GM15510 (cell line): ENCODE data around the gene FBXL7.

Experiments used
- POLR2A ChIP-seq: IDR thresholded peaks from 3 replicates; pipeline ENCODE4 v1.6.1; 2011; ENCODE audit warnings: borderline replicate concordance; ENCODE audit not compliant: insufficient read length; ENCODE audit errors: extremely low read depth

Gene FBXL7

GRCh38 chr5:15655683-15656082, 155.7 kb downstream of the FBXL7 start:
- no peak for TF ChIP-seq POLR2A

GRCh38 chr5:15664961-15665360, 165.0 kb downstream of the FBXL7 start:
- no peak for TF ChIP-seq POLR2A

GRCh38 chr5:15669826-15670225, 169.8 kb downstream of the FBXL7 start:
- no peak for TF ChIP-seq POLR2A

GRCh38 chr5:15674716-15675115, 174.7 kb downstream of the FBXL7 start:
- TF ChIP-seq POLR2A: no peak

GRCh38 chr5:15676591-15676990, 176.6 kb downstream of the FBXL7 start:
- TF ChIP-seq POLR2A: no peak

GRCh38 chr5:15679161-15679560, 179.2 kb downstream of the FBXL7 start:
- TF ChIP-seq POLR2A: no peak

GRCh38 chr5:15680455-15680854, 180.5 kb downstream of the FBXL7 start:
- TF ChIP-seq POLR2A: no peak

- TF ChIP-seq POLR2A: no peak
Measured at GRCh38 chr5:15682122-15682521, 182.1 kb downstream of the FBXL7 start.

GRCh38 chr5:15682566-15682965, 182.6 kb downstream of the FBXL7 start:
- no peak for TF ChIP-seq POLR2A

GRCh38 chr5:15683332-15683731, 183.4 kb downstream of the FBXL7 start:
- no peak for TF ChIP-seq POLR2A

GRCh38 chr5:15687401-15687800, 187.4 kb downstream of the FBXL7 start:
- no peak for TF ChIP-seq POLR2A

- TF ChIP-seq POLR2A: no peak
Measured at GRCh38 chr5:15689836-15690235, 189.9 kb downstream of the FBXL7 start.

GRCh38 chr5:15690611-15691010, 190.6 kb downstream of the FBXL7 start:
- no peak for TF ChIP-seq POLR2A

GRCh38 chr5:15691521-15691920, 191.5 kb downstream of the FBXL7 start:
- TF ChIP-seq POLR2A: no peak

- TF ChIP-seq POLR2A: no peak
Measured at GRCh38 chr5:15692706-15693381, 192.9 kb downstream of the FBXL7 start.

GRCh38 chr5:15693382-15693728, 193.4 kb downstream of the FBXL7 start:
- TF ChIP-seq POLR2A: no peak

- no peak for TF ChIP-seq POLR2A
Measured at GRCh38 chr5:15693933-15694332, 194.0 kb downstream of the FBXL7 start.
